ENCODE measurements around the gene SMIM45.

GRCh38 chr22:41917375-41917902 lies 34.5 kb upstream of the SMIM45 start:
- TF ChIP-seq ZNF341 (tag by site-specific recombination; IDR thresholded peaks at IDR 0.05; ENCODE audit: low read depth) (no peak), MYNN (tag by site-specific recombination; IDR thresholded peaks at IDR 0.05; ENCODE audit: borderline replicate concordance) (no peak), ZNF518A (tag by site-specific recombination; conservative IDR thresholded peaks at IDR 0.05; ENCODE audit: low read depth) (no peak), YY1 (tag by site-specific recombination; IDR thresholded peaks at IDR 0.05) (no peak), ATF2 (tag by site-specific recombination; IDR thresholded peaks at IDR 0.05; ENCODE audit: low read depth) (no peak), PRDM4 (tag by site-specific recombination; IDR thresholded peaks at IDR 0.05) (no peak)
